ENCODE results near the gene PRMT6. TPM values are rescaled to one million over a fixed set of nuclear protein-coding genes. Genes with fewer than 3 reads are reported as not detected.
"Not testable (repeated sequence)": the region's sequence is repeated elsewhere in the genome, so short reads cannot be mapped to it uniquely, and the experiment has no call there.

Gene PRMT6
- total RNA-seq, result 12.6 and 14.7 TPM in 2 replicates
- 12.2 TPM for polyA plus RNA-seq (2012)

DNA sequence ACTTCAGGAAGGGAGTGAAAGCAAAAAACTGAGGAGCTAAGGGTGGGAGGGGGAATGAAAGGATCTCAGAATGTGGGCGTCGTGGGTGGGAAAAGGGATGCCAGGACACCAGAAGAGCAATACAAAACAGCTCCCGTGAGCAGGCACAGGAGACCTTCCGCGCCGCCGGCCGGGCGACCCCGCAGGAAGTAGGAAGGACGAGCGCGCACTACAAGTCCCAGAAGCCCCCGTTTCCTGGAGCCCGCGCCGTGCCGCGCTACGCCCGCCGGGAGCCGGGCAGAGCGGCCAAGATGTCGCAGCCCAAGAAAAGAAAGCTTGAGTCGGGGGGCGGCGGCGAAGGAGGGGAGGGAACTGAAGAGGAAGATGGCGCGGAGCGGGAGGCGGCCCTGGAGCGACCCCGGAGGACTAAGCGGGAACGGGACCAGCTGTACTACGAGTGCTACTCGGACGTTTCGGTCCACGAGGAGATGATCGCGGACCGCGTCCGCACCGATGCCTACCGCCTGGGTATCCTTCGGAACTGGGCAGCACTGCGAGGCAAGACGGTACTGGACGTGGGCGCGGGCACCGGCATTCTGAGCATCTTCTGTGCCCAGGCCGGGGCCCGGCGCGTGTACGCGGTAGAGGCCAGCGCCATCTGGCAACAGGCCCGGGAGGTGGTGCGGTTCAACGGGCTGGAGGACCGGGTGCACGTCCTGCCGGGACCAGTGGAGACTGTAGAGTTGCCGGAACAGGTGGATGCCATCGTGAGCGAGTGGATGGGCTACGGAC, at the start of gene PRMT6:
PRMT6 (plus strand) TSS at position 249 of the 771 bp plus-strand sequence; CDS start at position 291, 42 bp downstream.
- DNase-seq (ENCODE audit: low read depth), result peak; percentile 81

DNA sequence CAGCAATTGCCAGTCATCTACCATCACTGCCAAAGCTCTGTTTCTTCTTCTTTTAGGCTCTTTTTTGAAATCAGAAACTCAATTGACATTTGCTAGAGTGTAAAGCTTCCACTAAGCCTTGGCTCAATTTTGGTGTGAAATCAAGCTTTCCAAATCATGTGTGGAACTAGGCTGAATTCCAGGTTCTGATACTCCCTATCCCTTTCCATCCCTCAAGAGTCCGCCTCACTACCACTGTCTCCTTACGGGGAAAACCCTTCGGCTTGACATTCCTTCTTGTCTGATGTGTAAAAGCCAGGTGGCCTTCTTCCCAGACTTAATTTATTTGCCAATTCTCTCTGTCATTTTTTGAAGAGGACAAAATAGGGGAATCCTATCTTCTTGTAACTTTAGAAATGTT, 47.2 kb upstream of the PRMT6 start:
- DNase-seq (ENCODE audit: low read depth), result no peak

DNA sequence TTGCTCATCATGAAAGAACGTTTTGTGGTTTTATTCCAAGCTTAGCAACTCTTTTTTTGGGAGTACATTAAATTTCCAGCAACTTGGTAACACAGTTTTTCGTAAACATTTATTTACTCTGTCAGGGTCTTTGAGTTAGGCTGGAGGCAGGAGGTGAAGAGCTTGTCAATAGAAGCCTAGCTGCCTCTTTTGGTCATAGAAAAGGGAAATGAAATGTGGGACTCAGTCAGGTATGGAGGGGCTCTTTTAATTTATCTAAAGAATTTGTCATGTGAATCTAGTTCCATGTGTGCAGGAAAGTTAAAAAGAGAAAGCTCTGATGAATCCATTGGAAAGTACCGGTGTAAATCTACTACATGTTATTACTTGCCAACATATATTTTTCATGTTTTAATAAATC, 45.9 kb upstream of the PRMT6 start:
- DNase-seq (ENCODE audit: low read depth), result no peak

DNA sequence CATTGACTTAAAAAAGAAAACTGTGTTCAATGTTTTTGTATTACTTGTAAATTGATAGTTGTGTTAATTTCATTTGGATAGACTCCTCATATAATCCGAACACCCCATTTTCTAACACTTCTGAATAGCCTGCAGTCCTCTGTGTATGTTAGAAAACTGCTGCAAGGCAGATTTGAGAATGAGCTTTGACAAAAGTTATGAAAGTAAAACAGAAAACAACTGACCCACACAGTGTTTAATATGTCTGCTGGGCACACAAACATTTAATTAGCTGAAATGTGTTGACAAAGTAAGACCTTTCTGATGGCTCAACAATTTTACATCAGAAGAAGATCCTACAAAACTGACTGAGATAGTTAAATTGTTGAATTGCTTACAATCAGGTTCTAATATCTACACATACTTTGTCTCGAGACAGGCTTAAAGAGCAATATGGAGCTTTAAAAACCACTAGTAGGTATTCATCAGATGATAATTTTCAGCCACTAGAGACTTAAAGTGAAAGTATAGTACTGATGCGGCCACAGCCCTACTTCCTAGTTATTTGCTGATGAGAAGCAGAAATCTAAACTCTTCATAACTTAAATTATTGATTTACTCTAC, 40.0 kb upstream of the PRMT6 start:
- no peak for DNase-seq (ENCODE audit: low read depth)

DNA sequence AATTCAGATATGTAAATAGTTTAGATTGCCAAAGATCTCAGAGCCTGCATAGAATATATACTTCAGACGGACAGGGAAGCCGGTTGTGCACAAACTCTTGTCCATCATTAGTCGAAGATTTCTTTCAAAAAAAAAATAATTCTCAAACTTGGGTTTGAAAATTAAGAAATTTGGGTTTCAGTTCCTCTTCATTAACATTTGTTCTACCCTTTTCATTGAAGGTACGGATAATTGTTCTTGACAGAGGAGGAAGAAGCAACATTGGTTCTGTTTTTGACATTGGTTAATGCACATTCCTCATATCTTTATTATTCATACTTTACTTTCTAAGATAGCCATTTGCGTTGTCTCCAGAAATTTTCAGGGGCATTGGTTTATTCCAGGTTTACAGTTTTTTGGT, 38.0 kb upstream of the PRMT6 start:
- DNase-seq (ENCODE audit: low read depth), result no peak

DNA sequence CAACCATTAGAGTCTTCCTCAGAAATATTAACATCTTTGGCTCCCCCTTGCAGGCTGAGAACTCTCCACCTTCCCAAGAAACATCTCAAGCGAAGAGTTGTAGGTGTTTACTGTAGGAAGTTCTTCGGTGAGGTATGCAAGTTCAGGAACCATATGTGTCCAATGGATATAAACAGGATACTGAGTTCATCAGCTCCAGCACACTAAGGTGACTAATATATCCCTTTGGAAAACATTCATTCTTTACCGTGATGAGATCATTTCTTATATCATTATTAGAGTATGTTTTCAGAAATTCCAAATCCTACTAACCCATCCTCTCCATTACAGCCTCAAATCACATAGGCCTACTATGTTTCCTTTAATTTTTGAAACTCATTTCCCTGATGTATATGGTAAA, 37.3 kb upstream of the PRMT6 start:
- no peak for DNase-seq (ENCODE audit: low read depth)

DNA sequence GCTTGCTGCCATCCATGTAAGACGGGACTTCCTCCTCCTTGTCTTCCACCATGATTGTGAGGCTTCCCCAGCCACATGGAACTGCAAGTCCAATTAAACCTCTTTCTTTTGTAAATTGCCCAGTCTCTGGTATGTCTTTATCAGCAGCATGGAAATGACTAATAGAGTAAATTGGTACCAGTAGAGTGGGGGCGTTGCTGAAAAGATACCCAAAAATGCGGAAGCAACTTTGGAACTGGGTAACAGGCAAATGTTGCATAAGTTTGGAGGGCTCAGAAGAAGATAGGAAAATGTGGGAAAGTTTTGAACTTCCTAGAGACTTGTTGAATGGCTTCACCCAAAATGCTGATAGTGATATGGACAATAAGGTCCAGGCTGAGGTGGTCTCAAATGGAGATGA, 17.6 kb upstream of the PRMT6 start:
- not testable (repeated sequence) for DNase-seq (ENCODE audit: low read depth)

DNA sequence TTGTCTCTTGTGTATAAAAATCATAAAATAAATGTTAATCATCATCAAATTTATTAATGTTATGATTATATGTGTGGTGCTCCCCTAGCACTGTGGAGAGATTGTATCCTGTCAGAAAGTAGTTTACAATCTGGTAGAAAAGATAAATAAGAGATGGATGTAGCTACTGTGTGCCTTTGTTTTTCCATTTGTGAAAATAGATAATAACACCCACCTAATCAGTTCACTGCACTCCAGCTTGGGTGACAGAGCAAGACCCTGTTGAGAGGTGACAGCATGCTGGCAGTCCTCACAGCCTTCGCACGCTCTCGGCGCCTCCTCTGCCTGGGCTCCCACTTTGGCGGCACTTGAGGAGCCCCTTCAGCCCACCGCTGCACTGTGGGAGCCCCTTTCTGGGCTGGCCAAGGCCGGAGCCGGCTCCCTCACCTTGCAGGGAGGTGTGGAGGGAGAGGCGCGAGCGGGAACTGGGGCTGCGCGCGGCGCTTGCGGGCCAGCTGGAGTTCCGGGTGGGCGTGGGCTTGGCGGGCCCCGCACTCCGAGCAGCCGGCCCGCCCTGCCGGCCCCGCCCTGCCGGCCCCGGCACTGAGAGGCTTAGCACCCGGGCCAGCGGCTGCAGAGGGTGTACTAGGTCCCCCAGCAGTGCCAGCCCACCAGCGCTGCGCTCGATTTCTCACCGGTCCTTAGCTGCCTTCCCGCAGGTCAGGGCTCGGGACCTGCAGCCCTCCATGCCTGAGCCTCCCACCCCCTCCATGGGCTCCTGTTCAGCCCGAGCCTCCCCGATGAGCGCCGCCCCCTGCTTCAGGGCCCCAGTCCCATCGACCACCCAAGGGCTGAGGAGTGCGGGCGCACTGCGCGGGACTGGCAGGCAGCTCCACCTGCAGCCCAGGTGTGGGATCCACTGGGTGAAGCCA, 11.9 kb upstream of the PRMT6 start:
- not testable (repeated sequence) for DNase-seq (ENCODE audit: low read depth)

DNA sequence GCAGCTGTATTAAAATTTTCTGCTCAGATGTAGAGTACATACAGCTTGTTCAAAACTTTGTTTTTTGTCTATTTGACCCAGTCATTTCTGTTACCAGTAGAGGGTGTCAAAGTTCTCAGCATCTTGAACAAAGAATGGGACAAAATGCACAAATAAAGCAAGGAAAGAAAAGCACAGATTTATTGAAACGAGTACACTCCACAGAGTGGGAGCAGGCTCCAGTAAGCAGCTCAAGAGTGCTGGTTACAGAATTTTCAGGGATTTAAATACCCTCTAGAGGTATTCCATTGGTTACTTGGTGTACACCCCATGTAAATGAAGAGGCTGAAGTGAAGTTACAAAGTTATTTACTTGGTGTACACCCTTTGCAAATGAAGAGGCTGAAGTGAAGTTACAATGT, 8.9 kb upstream of the PRMT6 start:
- DNase-seq (ENCODE audit: low read depth), result no peak

DNA sequence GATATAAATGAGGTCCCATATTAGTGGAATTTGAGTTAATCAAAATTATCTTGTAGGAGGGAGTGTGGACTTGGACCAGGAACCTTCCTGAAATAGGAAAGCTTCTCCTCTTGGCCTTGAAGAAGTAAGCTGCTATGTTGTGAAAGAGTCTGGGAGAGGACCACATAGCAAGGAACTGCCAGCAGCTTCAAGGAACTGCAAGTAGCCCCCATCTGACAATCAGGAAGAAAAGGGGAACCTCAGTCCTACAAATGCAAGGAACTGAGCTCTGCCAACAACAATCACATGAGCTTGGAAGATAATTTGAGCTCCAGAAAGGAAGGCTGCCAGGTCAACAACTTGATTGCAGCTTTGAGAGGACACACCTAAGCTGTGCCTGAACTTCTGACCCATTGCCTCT, 8.2 kb upstream of the PRMT6 start:
- DNase-seq (ENCODE audit: low read depth), result no peak

DNA sequence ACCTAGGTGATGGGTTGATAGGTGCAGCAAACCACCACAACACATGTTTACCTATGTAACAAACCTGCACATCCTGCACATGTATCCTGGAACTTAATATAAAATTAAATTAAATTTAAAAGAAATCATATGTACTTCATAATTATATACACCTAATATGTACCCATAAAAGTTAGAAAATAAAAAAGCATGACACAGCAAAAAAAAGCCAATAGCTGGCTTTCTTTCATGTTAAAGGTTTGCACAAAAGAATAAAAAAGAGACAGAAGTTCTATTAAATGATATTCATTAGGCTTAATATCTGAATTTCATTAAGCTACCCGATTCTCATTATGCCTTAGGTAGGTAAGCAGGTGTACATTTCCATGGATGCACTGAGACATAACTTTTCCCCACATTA, 5.2 kb upstream of the PRMT6 start:
- DNase-seq (ENCODE audit: low read depth), result no peak

DNA sequence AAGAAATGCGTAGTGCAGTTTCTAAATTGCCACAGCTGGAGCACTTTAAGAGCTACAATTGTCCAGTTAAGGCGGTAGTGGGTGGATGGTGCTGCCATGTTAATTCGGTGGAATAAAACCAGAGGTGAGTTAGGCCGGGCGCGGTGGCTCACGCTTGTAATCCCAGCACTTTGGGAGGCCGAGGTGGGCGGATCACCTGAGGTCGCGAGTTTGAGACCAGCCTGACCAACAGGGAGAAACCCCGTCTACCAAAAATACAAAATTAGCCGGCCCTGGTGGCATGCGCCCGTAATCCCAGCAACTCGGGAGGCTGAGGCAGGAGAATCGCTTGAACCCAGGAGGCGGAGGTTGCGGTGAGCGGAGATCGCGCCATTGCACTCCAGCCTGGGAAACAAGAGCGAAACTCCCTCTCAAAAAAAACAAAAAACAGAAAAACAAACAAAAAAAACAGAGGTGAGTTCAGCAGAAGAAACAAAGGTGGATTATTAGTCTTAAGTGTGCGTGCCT, 502 bp upstream of the PRMT6 start:
- DNase-seq (ENCODE audit: low read depth), result not testable (repeated sequence)

DNA sequence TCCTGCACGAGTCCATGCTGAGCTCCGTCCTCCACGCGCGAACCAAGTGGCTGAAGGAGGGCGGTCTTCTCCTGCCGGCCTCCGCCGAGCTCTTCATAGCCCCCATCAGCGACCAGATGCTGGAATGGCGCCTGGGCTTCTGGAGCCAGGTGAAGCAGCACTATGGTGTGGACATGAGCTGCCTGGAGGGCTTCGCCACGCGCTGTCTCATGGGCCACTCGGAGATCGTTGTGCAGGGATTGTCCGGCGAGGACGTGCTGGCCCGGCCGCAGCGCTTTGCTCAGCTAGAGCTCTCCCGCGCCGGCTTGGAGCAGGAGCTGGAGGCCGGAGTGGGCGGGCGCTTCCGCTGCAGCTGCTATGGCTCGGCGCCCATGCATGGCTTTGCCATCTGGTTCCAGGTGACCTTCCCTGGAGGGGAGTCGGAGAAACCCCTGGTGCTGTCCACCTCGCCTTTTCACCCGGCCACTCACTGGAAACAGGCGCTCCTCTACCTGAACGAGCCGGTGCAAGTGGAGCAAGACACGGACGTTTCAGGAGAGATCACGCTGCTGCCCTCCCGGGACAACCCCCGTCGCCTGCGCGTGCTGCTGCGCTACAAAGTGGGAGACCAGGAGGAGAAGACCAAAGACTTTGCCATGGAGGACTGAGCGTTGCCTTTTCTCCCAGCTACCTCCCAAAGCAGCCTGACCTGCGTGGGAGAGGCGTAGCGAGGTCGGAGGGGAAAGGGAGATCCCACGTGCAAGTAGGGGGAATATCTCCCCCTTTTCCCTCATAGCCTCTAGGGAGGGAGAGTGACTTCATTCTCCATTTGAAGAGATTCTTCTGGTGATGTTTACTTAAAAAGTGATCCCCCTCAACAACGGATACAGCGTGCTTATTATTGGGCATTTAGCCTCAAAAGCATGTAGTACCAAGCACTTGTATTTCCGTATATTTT, 991 bp downstream of the PRMT6 start:
- DNase-seq (ENCODE audit: low read depth), result peak; percentile 68

DNA sequence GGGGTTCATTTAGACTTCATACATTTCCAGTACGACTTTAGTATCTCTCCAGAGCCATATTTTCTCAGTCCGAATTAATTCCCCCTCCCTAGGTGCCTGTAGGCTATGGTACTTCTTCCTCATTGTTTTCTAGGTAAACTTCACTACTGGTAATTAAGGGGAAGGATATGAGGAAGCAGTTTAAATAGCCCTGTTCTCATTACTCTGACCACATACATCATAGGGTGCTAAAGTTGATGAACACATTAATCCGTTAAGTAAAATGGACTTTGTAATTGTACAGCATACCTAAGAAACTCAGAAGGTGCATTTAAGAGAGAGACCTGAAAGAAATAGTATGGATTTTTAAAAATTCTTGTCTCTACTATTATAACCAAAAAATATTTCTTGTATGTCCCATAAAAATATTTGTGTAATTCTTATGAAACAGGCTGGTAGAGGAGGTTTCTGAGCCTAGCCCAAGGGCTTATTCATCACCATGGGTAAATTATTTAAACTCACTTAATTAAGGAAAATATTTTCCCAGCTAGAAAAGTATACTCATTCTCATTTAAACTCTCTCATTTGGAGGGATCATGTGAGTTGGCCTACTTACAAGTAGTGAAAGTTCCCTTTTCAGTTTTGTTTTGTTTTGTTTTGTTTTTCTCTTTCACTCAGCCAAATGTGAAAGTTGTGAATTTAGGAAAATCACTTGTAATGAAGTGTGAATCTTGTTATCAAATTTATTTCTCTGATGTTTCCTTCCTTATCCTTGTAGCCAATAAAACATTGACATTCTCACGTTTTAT, 2.0 kb downstream of the PRMT6 start:
- no peak for DNase-seq (ENCODE audit: low read depth)

DNA sequence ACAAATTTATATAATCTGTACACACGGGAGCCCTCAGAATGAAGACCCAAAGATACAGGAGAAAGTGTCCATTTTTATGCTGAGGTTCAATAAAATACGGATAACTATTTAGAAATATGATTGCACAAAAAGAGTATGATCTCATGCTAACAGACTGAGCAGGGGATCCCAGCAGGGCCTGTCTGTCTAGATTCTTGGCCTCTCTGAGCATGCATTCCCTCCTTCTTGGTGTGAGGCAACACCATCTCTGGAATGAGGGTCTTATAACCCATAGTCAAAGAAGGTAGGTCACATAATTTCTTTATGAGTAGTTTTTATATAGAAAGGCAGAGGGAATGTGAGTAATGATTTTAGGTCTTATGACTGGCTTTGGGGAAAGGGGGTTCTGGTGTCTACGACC, 5.4 kb downstream of the PRMT6 start:
- no peak for DNase-seq (ENCODE audit: low read depth)

DNA sequence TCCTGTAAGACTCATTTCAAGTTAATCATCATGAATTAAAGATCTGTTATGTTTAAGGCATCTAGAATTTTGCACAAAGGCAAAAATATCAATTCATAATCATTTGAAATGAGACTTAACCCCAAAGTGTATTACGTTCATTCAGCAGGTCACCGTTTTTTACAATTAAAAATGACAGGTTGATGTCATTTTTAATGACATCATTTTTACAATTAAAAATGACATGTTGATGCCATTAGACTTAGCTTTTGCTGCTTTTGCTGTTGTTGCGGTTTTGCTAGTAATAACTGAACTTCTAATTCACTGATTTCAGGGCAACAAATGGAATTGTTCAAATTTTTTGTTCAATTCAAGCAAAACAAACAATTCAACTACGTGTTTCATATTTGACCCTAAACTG, 17.0 kb downstream of the PRMT6 start:
- DNase-seq (ENCODE audit: low read depth), result no peak

DNA sequence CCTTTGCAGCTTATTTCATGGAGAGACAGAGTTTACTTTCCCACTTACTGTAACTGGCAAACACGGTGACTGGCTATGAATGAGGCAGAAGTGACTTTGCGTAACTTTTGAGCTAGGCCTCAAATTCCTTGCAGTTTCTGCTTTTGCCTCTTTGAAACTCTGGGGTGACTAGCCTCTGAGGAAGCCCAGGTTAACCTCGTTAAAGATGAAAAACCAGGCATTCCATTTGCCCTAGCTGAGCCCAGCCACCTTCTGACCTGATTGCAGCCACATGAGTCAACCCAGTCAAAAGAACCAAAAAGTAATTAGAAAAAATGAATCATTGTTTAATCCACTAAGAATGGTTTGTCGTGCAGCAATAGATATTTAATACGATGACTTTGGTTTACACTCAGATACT, 20.4 kb downstream of the PRMT6 start:
- peak; percentile 7 for DNase-seq (ENCODE audit: low read depth)

DNA sequence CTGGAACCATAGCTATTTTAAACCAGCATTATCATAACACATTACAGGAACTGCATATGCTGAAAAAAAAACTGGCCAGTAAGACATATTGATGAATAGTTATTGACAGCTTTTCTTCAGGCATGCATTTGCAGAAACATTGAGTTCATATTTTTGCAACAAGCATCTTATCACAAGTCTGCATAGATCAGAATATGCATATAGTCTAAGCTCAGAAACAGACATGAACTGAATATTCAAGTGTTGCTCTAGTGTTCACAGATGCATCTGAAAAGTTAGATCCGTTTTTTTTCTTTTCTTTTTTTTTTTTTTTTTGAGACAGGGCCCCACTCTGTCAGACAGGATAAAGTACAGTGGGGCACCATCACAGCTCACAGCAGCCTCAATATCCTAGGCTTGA, 22.8 kb downstream of the PRMT6 start:
- no peak for DNase-seq (ENCODE audit: low read depth)

DNA sequence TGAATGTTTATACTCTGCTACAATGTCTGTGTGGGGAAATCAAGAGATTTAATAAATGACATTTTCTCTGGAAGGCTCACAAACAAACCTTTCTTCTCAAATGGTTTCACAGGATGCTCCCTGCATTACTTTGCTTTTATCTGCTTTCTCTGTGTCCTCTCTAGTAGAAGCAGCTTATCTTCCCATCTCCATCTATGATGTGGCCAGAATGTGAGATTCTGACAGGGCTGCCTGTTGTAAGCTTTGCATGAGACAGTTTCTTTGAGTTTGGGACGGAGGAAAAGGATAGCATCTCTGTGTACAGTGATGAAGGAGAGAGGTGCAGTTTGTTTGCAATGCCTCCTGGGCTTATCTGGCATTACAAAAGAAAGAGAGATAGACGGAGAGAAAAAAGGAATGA, 24.6 kb downstream of the PRMT6 start:
- no peak for DNase-seq (ENCODE audit: low read depth)

DNA sequence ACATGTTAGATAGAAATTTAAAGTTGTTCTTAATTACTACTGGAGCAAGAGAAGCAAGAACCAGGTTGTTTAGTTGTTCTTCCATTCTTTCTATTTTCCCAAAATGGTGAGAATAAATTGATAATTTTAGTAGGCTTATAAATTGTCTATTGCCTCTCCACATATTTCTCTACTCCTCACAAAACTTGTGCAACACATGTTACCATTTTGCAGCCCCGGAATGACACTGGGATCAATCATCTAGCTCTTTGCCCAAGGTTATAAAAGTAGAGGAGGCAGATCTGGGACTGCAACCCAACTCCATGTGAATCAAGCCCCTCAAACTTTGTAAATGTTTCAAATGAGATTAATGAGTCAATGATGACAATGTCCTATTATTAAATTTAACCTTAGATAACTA, 34.9 kb downstream of the PRMT6 start:
- no peak for DNase-seq (ENCODE audit: low read depth)
